AG04450 (cell line): ENCODE data around the gene CEP72. TPM values are rescaled to one million over a fixed set of nuclear protein-coding genes. Genes with fewer than 3 reads are reported as not detected.

Source experiments
- CTCF ChIA-PET: fragments of 300-600, 350-600 bp; formaldehyde crosslinking; extraction: SDS; loops from one replicate; lab custom pipeline; 2022; ENCODE audit warnings: antibody characterized with exemption, inconsistent platforms; lab: Charles Lee
- POLR2A ChIA-PET: fragments of 350-600 bp; formaldehyde crosslinking; extraction: SDS; loops from one replicate; lab custom pipeline; 2021; ENCODE audit warnings: antibody characterized with exemption, inconsistent platforms; lab: Yijun Ruan, JAX
- DNase-seq: peaks from one replicate; pipeline ENCODE4 v3.0.0-alpha.2; 2011; ENCODE audit warnings: low read depth, low spot score
- H3K27ac ChIP-seq: one replicate; pipeline ENCODE4 v1.5.1; 2012; ENCODE audit warnings: low read depth, low read length, control low read depth
- H3K27me3 ChIP-seq: one replicate; pipeline ENCODE4 v1.6.0; 2012; ENCODE audit warnings: low read length; ENCODE audit not compliant: control insufficient read depth, insufficient read depth
- H3K4me3 ChIP-seq: 2 replicates; pipeline ENCODE4 v1.5.1; 2011; ENCODE audit warnings: mild to moderate bottlenecking, low read depth, low read length, control low read depth
- H3K9me3 ChIP-seq: 2 replicates; pipeline ENCODE4 v1.5.1; 2012; ENCODE audit warnings: low read length; ENCODE audit not compliant: control insufficient read depth, insufficient read depth
- polyA plus RNA-seq: library from polyadenylated mRNA; depleted of rRNA; stranded (reverse); fragments of >200 nt; gene quantifications from 2 replicates; pipeline ENCODE4 v1.2.3, GENCODE V29; 2011
- TF ChIP-seq, protein P1 (sequence below): IDR thresholded peaks from 2 replicates; pipeline ENCODE4 v1.5.1; 2011; ENCODE audit warnings: low read depth, low read length, control low read depth, inconsistent platforms

The CEP72 gene
- polyA plus RNA-seq, 1 experiment, result 0.66 TPM

DNA sequence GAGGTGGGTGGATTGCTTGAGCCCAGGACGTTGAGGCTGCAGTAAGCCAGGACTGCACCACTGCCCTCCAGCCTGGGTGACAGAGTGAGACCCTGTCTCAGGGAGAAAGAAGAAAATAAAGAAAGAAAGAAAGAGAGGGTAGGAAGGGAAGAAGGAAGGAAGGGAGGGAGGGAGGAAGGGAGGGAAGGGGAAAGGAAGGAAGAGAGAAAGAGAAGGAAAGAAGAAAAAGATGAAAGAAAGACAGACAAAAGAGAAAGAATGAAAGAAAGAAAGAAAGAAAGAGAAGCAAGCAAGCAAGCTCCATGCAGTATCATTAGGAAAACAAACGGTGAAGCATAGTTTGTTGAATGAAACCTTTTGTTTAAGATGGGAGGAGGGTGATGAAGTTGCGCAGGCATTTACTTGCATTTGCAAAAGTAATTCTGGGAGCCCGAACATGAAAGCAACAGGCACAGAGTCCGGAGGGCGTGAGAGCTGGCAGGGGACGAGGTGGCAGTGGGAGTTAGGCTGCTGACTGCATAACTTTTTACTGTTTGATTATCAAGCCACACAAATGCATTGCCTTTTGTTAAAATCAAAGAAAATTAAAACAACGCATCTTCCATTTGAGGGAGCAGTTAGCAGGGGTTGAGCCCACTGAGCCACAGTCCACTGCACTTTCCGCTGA is 26.0 kb upstream of the CEP72 start:
- POLR2A ChIA-PET, result interaction anchor here (0.6 to 0.7 kb wide), 2 partner anchors 26 to 217 kb away, joined by 3 to 4 read pairs; no protein-coding TSS in a partner anchor

DNA sequence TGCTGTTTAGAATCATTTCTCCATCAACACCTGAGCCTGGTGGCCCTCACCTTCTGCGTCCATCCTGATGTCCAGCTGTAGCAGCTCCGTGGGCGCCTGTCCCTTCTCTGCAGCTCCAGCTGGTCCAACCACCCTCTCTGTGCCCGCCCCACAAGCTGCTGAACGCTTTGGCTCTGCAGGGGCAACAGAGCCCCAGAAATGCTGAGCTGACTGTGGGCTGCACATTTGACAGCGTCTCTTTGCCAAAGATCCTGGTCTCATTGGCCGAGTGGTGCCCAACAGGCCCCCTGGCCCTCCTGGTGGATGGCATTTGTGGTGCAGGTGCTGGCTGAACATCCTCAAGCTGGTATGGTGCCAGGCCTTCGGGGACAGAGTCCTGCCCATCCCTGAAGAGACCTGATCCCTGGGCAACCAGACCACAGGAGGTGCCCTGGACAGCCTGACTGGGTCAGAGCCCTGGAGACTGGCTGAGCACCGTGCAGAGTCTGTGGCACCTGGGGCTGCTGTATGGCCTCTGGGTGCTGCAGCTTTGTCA is 25.3 kb upstream of the CEP72 start:
- Histone ChIP-seq H3K27ac (no peak overlapping the region), H3K9me3 (peaks cover 8% of the 10 kb centered on the region; the same call in 1 of the 2 replicates), H3K4me3 (no peak overlapping the region), H3K27me3 (peaks cover 27% of the 10 kb centered on the region)
- TF ChIP-seq, protein P1, sequence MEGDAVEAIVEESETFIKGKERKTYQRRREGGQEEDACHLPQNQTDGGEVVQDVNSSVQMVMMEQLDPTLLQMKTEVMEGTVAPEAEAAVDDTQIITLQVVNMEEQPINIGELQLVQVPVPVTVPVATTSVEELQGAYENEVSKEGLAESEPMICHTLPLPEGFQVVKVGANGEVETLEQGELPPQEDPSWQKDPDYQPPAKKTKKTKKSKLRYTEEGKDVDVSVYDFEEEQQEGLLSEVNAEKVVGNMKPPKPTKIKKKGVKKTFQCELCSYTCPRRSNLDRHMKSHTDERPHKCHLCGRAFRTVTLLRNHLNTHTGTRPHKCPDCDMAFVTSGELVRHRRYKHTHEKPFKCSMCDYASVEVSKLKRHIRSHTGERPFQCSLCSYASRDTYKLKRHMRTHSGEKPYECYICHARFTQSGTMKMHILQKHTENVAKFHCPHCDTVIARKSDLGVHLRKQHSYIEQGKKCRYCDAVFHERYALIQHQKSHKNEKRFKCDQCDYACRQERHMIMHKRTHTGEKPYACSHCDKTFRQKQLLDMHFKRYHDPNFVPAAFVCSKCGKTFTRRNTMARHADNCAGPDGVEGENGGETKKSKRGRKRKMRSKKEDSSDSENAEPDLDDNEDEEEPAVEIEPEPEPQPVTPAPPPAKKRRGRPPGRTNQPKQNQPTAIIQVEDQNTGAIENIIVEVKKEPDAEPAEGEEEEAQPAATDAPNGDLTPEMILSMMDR, result no peak
- CTCF ChIA-PET, result no interaction called here
- no peak for DNase-seq
- POLR2A ChIA-PET, result interaction anchor here (0.7 kb wide), 1 partner anchor 216 kb away, joined by 4 read pairs; no protein-coding TSS in a partner anchor

More for the DNA sequence above, 26.0 kb upstream of the CEP72 start:
- TF ChIP-seq, protein P1, result no peak
- no peak for DNase-seq
- Histone ChIP-seq H3K4me3 (no peak overlapping the region), H3K27ac (no peak overlapping the region), H3K27me3 (peaks cover 23% of the 10 kb centered on the region), H3K9me3 (peaks cover 8% of the 10 kb centered on the region; the same call in 1 of the 2 replicates)
- CTCF ChIA-PET, result no interaction called here

DNA sequence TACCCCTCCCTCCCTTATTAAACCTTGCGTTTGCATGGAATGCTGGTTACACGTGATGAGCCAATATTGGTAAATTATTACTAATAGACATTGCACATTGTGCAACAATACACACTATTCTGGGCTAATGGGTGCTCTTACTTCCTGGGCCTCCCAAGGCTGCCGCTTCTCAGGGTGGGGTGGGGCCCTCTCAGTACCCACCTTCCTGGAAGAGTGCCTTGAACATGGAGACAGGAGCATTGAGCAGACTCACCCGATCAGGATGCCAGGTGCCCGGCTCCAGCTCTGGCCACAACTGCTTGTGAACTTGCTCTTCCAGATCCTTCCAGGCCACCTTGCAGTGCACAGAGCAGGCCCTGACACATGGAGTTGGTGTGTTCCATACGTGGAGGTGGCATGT is 24.7 kb upstream of the CEP72 start:
- ChIA-PET POLR2A (no interaction called here), CTCF (no interaction called here)
- Histone ChIP-seq H3K27me3 (peaks cover 27% of the 10 kb centered on the region), H3K9me3 (peaks cover 8% of the 10 kb centered on the region; the same call in 1 of the 2 replicates), H3K4me3 (no peak overlapping the region), H3K27ac (no peak overlapping the region)
- DNase-seq, result no peak
- TF ChIP-seq, protein P1, result no peak

DNA sequence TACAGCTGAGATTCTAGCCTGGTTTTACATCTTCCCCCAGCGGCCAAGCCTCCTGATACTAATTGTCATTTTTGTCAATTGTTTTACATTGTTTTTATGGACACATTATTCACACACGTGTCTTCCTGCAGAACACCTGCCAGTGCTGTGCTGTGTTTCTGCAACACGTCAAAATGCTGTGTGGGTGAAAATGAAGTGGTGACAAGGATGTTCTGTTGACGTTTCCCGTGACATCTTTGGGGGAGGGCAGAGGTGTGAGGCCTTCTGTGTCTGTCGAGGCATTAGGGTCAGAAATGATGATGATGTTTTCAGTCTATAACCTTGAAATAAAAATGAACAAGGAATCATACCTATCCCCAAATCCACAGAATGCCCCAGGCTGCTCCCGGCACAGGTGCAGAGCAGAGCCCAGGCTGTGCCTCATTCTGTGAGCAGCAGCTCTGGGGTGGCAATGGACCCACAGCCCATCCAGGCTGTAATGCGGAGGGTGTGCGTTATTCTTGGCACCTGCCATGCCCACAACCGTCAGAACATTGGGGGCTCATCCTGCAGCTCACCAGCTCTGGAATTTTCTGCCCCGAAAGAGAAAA is 23.6 kb upstream of the CEP72 start:
- TF ChIP-seq, protein P1, result no peak
- POLR2A ChIA-PET, result no interaction called here
- DNase-seq, result no peak
- Histone ChIP-seq H3K27me3 (peaks cover 29% of the 10 kb centered on the region), H3K4me3 (no peak overlapping the region), H3K27ac (no peak overlapping the region), H3K9me3 (no peaks in the 10 kb centered on the region)
- CTCF ChIA-PET, result no interaction called here

DNA sequence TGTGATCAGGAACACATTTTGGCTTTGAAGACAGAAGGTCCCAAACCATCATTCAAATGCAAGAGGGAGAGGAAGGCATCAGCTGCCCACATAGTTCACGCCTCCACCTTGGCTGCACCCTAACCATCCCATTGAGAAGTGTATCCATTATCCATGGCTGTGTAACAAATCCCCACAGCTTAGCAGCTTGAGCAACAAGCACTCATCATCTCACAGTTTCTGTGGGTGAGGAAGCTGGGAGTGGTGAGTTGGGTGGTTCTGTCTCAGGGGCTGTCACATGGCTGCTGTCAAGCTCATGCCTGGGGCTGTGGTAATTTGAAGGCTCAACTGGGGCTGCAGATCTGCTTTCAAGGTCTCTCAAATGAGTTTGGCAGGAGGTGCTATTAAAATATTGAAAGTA is 23.0 kb upstream of the CEP72 start:
- peaks cover 33% of the 10 kb centered on the region for H3K27me3 ChIP-seq
- H3K27ac ChIP-seq, result no peak overlapping the region
- DNase-seq, result no peak
- H3K4me3 ChIP-seq, result no peak overlapping the region
- no peaks in the 10 kb centered on the region for H3K9me3 ChIP-seq
- POLR2A ChIA-PET, result no interaction called here
- TF ChIP-seq, protein P1, result no peak
- CTCF ChIA-PET, result no interaction called here
